Panc1 (cell line): ENCODE data around the gene AMIGO1.

Source experiments
- CTCF ChIP-seq: fragments of 450-650 bp; IDR thresholded peaks from 2 replicates; pipeline ENCODE4 v1.5.1; 2017; ENCODE audit warnings: mild to moderate bottlenecking
- POLR2AphosphoS5 ChIP-seq: IDR thresholded peaks from 2 replicates; pipeline ENCODE4 v1.6.1; 2012; ENCODE audit warnings: mild to moderate bottlenecking, low read depth, low read length, moderate library complexity
- REST ChIP-seq, 2 experiments: IDR thresholded peaks; 2 replicates each; pipeline ENCODE4 v1.6.1; 2011 to 2012; ENCODE audit warnings: low read depth in 2 of 2, control low read depth in 1 of 2, low read length in 1 of 2, mild to moderate bottlenecking in 1 of 2, moderate library complexity in 1 of 2; ENCODE audit not compliant: insufficient read depth in 1 of 2
- SIN3A ChIP-seq: IDR thresholded peaks from 2 replicates; pipeline ENCODE4 v1.6.1; 2012; ENCODE audit warnings: low read depth, mild to moderate bottlenecking, low read length, moderate library complexity, borderline replicate concordance; ENCODE audit not compliant: insufficient read depth

- TF ChIP-seq POLR2AphosphoS5 (no peak), CTCF (no peak), REST (IDR thresholded peaks at IDR 0.05; ENCODE audit: insufficient read depth in 1 of 2, low read depth in 2 of 2, low read length in 1 of 2) (no peak), SIN3A (no peak)
Measured at GRCh38 chr1:109488696-109489095, 20.8 kb downstream of the AMIGO1 start.
